HTERT RPE-1 (cell line): ENCODE data around the gene ERC1.
"Not testable (repeated sequence)": the region's sequence is repeated elsewhere in the genome, so short reads cannot be mapped to it uniquely, and the experiment has no call there.

ENCODE experiments used
- in situ Hi-C: fragments of 300-500 bp; cut with MboI; formaldehyde crosslinking; loops from 4 replicates; pipeline ENCODE4 v1.14.3; 2020; ENCODE audit warnings: low sequenced_read_pairs

ERC1 gene

GRCh38 chr12:981176-981828 lies 9.7 kb upstream of the ERC1 start:
- in situ Hi-C loops = no loop called here

GRCh38 chr12:981961-982360 lies 9.1 kb upstream of the ERC1 start:
- in situ Hi-C loops = no loop called here

GRCh38 chr12:988646-989045 lies 2.4 kb upstream of the ERC1 start:
- in situ Hi-C loops = no loop called here

GRCh38 chr12:989051-989450 lies 2.0 kb upstream of the ERC1 start:
- in situ Hi-C loops = no loop called here

GRCh38 chr12:989751-990660 lies 1.0 kb upstream of the ERC1 start:
- in situ Hi-C loops = no loop called here

- in situ Hi-C loops = no loop called here
These were observed 619 bp downstream of the ERC1 start for GRCh38 chr12:991350-992333.

- in situ Hi-C loops = no loop called here
These were observed 1.6 kb downstream of the ERC1 start for GRCh38 chr12:992647-993046.

- in situ Hi-C loops = no loop called here
These were observed 5.9 kb downstream of the ERC1 start for GRCh38 chr12:996881-997280.

- in situ Hi-C loops = no loop called here
These were observed 6.5 kb downstream of the ERC1 start for GRCh38 chr12:997505-997904.

GRCh38 chr12:998020-998874 lies 7.2 kb downstream of the ERC1 start:
- in situ Hi-C loops = no loop called here

GRCh38 chr12:999736-1000135 lies 8.7 kb downstream of the ERC1 start:
- in situ Hi-C loops = not testable (repeated sequence)

- in situ Hi-C loops = no loop called here
These were observed 10.5 kb downstream of the ERC1 start for GRCh38 chr12:1001507-1001906.

GRCh38 chr12:1003600-1004271 lies 12.7 kb downstream of the ERC1 start:
- in situ Hi-C loops = no loop called here

- in situ Hi-C loops = no loop called here
These were observed 15.2 kb downstream of the ERC1 start for GRCh38 chr12:1006255-1006654.

GRCh38 chr12:1007276-1007675 lies 16.3 kb downstream of the ERC1 start:
- in situ Hi-C loops = no loop called here

- in situ Hi-C loops = no loop called here
These were observed 17.0 kb downstream of the ERC1 start for GRCh38 chr12:1007994-1008393.

- in situ Hi-C loops = no loop called here
These were observed 20.1 kb downstream of the ERC1 start for GRCh38 chr12:1011091-1011490.

GRCh38 chr12:1013618-1014489 lies 22.8 kb downstream of the ERC1 start:
- in situ Hi-C loops = no loop called here

- in situ Hi-C loops = no loop called here
These were observed 28.3 kb downstream of the ERC1 start for GRCh38 chr12:1019283-1019682.
